Fibroblast of skin of scalp (primary cell): ENCODE measurements around the gene TRPM5.

Experiments used
- DNase-seq: peaks from one replicate; pipeline ENCODE4 v3.0.0-alpha.2; 2013

Gene TRPM5

GRCh38 chr11:2468363-2469235 lies 24.3 kb upstream of the TRPM5 start:
- DNase-seq, result no peak

GRCh38 chr11:2467695-2468055 lies 23.4 kb upstream of the TRPM5 start:
- no peak for DNase-seq

GRCh38 chr11:2466869-2467694 lies 22.8 kb upstream of the TRPM5 start:
- no peak for DNase-seq

GRCh38 chr11:2466069-2466801 lies 21.9 kb upstream of the TRPM5 start:
- no peak for DNase-seq

- no peak for DNase-seq
Observed at GRCh38 chr11:2465202-2466068, 21.1 kb upstream of the TRPM5 start.

GRCh38 chr11:2464451-2465165 lies 20.3 kb upstream of the TRPM5 start:
- no peak for DNase-seq

- no peak for DNase-seq
Observed at GRCh38 chr11:2463766-2464277, 19.5 kb upstream of the TRPM5 start.

- no peak for DNase-seq
Observed at GRCh38 chr11:2462986-2463765, 18.9 kb upstream of the TRPM5 start.

- no peak for DNase-seq
Observed at GRCh38 chr11:2462543-2462985, 18.2 kb upstream of the TRPM5 start.

GRCh38 chr11:2461956-2462542 lies 17.7 kb upstream of the TRPM5 start:
- DNase-seq, result no peak

- no peak for DNase-seq
Observed at GRCh38 chr11:2461253-2461955, 17.1 kb upstream of the TRPM5 start.

GRCh38 chr11:2460540-2461252 lies 16.4 kb upstream of the TRPM5 start:
- no peak for DNase-seq

- DNase-seq, result no peak
Observed at GRCh38 chr11:2459796-2460531, 15.7 kb upstream of the TRPM5 start.

- no peak for DNase-seq
Observed at GRCh38 chr11:2459016-2459725, 14.9 kb upstream of the TRPM5 start.

- no peak for DNase-seq
Observed at GRCh38 chr11:2458321-2458720, 14.0 kb upstream of the TRPM5 start.

- no peak for DNase-seq
Observed at GRCh38 chr11:2453436-2453835, 9.1 kb upstream of the TRPM5 start.
